NCI-H2227 treated with DMSO at 0.1 percent for 48 hours (cell line): Measurements from ENCODE around the gene MERTK.
"Not testable (repeated sequence)": the region's sequence is repeated elsewhere in the genome, so short reads cannot be mapped to it uniquely, and the experiment has no call there.

Source experiments
- DNase-seq: peaks from one replicate; lab custom pipeline; 2025; lab: John Stamatoyannopoulos, UW

MERTK gene

GRCh38 chr2:112046231-112046630 is 147.8 kb downstream of the MERTK start:
- DNase-seq, result no peak

- no peak for DNase-seq
Measured at GRCh38 chr2:112047537-112048235, 149.3 kb downstream of the MERTK start.

DNA sequence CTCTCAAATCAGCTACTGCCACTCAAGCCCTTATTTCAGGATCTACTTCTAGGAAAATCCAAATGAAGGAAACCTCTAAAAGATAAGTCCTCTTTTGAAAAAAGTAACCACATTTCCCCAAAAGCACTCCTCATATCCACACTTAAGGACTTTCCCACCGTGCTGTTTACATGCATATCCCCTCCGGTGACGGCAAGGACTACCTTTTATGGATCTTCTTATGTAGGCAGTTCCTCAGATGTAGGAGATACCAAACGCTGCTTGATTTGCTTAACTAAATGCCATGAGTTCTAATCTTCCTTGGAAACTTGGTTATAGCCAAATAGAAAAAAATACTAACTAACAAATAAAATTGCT is 149.8 kb downstream of the MERTK start:
- no peak for DNase-seq

DNA sequence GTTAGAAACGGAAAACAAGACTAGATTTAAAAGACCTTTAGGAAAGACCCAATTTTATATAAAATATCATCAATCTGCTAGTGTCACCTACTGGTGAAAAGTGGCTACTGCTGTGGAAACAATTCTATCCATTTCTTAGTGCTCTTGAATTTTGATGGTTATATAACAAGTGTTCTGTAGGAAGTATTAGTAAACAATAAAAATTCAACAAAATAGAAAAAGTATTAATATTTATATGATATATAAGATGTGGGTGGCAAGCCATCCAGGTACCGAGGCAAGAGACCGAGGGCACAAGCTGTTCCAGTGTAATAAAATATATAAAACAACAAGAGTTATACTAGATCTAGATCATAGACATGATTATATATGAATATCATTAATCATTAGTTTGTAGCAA is 150.5 kb downstream of the MERTK start:
- DNase-seq, result peak; percentile 70

GRCh38 chr2:112050316-112050715 is 151.9 kb downstream of the MERTK start:
- DNase-seq, result no peak

DNA sequence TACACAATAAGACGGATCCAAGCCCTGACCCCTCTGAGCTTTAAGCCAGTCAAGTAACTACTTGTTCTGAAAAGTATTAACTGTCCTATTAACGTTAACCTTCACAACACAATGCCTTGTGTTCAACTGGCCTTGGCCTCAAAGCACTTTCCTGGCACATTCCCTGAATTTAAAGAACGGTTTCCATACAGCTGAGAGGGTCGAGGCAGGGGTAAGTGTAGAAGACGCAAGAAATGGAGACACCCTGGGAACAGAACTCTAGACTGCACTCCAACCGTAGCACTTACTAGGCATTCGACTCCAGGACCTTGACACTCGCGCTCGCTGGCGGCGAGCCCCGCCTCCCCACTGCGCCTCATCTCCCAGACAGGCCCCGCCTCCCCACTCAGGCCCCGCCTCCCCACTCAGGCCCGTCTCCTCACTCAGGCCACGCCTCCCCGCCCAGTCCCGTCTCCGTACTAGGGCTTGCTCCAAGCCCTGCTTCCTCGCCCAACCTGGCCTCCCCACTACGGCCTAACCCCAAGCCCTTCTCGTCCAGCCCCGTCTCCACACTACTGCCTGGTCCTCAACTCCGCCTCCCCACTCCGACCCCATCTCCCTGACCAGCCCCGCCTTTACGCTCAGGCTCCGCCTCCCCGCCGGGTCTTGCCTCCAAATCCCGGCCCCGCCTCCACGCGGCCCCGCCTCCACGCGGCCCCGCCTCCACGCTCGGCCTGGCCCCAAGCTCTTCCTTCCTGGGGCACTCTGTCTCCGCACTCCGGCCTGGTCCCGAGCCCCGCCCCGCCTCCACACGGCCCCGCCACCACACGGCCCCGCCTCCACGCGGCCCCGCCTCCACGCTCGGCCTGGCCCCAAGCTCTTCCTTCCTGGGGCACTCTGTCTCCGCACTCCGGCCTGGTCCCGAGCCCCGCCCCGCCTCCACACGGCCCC is 155.8 kb downstream of the MERTK start:
- peak; percentile 98 for DNase-seq

- DNase-seq, result peak; percentile 92
Measured at GRCh38 chr2:112054847-112055729, 156.7 kb downstream of the MERTK start, which contains the start of gene TMEM87B. Gene TMEM87B, plus strand, starts transcription at chr2:112055269. Its CDS starts 323 bp downstream, at chr2:112055592.

- DNase-seq, result peak; percentile 58
Measured at GRCh38 chr2:112055730-112056625, 157.6 kb downstream of the MERTK start.

GRCh38 chr2:112056626-112056987 is 158.2 kb downstream of the MERTK start:
- DNase-seq, result no peak

- DNase-seq, result no peak
Measured at GRCh38 chr2:112059671-112060070, 161.3 kb downstream of the MERTK start.

DNA sequence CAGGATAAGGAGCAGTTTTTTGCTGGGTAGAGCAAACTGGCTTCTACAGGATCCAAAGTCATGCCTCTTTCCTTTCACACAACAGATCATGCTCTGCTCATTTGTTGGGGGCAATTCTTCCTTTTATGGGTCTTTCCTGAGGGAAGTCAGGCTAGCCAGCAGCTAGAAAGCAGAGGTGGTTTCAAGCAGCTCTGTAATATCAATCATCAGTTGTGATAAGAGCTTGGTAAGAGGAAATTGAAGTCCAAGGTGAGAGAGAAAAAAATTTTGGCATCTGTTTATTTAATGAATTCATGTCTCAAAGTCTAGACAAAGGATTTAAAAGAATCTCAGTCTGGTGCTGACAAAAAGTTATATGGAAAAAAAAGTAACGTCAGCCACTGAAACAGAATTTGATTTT is 162.9 kb downstream of the MERTK start:
- no peak for DNase-seq

- DNase-seq, result no peak
Measured at GRCh38 chr2:112061840-112062239, 163.4 kb downstream of the MERTK start.

DNA sequence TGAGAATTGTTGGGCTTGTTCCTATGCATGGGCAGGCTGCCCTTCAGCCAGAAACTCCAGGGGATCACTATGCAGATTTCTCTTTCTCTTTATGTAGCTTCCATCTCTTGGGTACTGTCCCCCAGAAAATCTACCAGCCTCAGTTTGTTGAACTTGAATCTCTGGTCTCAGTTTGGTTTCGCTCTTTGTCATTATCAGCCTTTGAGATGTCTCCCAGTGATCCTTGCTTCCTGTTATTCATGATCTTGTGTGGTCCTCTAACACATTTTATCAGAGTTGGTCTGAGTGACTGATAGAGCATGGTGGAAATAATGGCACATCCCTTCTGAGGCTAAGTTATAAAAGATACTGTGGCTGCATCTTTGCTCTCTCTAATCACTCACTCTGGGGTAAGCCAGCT is 164.5 kb downstream of the MERTK start:
- DNase-seq, result no peak

GRCh38 chr2:112065486-112065885 is 167.1 kb downstream of the MERTK start:
- DNase-seq, result no peak

GRCh38 chr2:112065966-112066365 is 167.6 kb downstream of the MERTK start:
- DNase-seq, result no peak

DNA sequence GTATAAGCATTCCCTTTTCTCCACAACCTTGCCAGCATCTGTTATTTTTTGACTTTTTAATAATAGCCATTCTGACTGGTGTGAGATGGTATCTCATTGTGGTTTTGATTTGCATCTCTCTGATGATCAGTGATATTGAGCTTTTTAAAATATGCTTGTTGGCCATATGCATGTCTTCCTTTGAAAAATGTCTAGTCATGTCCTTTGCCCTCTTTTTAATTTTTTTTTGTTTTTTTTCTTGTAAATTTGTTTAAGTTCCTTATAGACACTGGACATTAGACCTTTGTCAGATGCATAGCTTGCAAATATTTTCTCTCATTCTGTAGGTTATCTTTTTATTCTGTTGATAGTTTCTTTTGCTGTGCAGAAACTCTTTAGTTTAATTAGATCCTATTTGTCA is 171.4 kb downstream of the MERTK start:
- DNase-seq, result not testable (repeated sequence)

DNA sequence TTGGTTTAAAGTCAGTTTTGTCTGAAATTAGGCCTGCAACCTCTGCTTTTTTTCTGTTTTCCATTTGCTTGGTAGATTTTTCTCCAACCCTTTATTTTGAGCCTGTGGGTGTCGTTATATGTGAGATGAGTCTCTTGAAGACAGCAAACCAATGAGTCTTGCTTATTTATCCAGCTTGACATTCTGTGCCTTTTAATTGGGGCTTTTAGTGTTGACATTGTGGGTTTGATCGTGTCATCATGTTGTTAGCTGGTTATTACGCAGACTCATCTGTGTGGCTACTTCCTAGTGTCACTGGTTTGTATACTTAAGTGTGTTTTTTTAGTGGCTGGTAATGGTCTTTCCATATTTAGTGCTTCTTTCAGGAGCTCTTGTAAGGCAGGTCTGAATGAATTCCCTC is 175.5 kb downstream of the MERTK start:
- no peak for DNase-seq

DNA sequence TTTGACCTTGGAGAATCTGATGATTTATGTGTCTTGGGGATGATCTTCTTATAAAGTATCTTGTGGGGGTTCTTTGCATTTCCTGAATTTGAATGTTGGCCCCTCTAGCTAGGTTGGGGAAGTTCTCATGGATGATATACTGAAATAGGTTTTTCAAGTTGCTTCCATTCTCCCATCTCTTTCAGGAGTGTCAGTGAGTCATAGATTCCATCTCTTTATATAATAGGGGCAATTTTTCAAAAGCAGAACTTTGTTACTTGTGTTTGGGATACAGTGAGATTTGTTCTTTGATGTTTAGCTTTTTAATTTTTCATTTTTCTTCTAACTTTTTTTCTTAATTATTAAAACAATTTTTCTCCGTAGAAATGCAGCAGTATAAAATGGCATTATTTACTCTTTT is 176.1 kb downstream of the MERTK start:
- no peak for DNase-seq

DNA sequence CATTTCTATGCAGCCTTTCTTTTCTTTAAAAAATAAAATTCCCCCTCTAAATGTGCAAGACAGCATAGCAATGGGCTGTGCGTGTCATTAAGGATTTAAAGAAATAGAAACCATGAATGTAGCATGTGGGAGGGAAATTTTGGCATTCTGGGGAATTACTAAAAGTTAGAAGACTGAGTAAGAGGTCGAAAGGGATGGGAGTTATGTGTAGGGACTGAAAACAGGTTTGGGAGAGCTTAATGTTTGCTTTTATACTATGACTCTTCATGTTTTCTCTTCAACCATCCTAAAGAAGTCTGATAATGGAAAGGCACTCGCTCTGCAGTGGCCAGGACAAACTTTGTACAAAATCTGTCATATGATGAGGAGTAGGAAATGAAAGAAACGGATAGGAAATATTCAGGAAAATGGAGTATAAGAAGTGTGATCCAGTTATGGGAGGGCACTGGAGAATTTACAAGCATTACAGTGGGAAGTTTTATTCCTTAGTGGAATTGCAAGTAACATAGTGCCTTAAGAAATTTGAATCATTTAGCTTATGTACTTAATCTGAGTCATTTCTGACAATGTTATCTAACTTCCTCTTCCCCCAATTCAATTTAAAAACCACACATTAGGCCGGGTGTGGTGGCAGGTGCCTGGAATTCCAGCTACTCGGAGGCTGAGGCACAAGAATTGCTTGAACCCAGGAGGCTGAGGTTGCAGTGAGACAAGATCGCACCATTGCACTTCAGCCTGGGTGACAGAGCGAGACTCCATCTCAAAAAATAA is 177.3 kb downstream of the MERTK start:
- DNase-seq, result no peak

DNA sequence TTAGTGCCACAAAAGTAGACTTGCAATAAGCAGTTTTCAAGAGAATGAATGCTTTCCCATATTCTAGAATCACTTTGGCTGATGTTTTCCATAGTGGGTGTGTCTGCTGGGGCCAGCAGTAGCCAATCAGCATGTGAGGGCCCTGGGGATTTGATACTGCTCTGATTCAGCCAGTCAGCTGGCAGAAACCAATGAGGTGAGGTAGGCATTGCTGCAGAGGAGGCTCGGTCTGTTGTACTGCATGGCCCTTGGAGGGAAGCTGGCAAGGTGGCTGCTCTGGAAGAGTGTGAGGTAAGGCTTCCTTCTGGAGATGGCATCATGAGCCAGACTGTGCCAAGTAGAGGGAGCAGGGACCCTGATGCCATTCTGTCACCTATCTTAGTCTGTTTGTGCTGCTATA is 179.4 kb downstream of the MERTK start:
- no peak for DNase-seq
